Hepatic stellate cell (primary cell): Measurements from ENCODE around the gene PLA2G15.

ENCODE experiments used
- DNase-seq: peaks from one replicate; pipeline ENCODE4 v3.0.0; 2011; ENCODE audit warnings: low spot score

Gene PLA2G15

DNA sequence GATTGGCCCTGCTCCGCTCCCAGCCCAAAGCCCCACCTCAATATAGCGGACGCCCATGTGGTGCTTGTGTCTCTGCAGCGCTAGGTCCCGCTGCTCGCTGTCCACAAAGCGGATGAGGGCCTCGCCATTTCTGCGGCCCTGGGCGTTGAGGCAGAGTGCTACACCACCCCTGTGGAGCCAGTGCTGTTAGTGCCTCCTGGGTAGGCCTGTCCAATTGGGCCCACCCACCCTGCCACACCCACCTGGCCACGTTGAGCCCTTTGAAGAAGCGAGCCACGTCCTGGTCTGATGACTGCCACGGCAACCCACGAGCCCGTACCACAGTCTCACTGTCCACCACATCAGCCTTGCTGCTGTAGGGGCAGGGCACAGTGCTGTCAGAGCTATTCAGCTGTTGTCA is 12.8 kb upstream of the PLA2G15 start:
- no peak for DNase-seq

GRCh38 chr16:68233085-68233834 is 11.9 kb upstream of the PLA2G15 start:
- DNase-seq = no peak

DNA sequence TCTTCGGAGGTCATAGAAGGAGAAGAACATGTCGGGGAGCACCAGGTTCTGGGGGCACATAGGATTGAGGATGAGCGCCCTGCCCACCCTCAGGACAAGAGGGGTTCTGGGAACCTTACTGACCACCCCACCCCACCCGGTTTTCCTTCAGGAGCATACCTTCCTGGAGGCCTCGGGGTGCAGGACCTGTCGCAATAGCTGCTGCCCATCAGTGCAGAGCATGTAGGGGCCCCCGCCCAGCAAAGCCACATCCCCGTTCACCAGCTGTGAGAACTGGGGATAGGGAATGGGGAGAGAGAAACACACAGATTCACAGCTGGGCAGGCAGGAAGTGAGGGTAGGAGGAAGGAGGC is 11.4 kb upstream of the PLA2G15 start:
- DNase-seq = no peak

DNA sequence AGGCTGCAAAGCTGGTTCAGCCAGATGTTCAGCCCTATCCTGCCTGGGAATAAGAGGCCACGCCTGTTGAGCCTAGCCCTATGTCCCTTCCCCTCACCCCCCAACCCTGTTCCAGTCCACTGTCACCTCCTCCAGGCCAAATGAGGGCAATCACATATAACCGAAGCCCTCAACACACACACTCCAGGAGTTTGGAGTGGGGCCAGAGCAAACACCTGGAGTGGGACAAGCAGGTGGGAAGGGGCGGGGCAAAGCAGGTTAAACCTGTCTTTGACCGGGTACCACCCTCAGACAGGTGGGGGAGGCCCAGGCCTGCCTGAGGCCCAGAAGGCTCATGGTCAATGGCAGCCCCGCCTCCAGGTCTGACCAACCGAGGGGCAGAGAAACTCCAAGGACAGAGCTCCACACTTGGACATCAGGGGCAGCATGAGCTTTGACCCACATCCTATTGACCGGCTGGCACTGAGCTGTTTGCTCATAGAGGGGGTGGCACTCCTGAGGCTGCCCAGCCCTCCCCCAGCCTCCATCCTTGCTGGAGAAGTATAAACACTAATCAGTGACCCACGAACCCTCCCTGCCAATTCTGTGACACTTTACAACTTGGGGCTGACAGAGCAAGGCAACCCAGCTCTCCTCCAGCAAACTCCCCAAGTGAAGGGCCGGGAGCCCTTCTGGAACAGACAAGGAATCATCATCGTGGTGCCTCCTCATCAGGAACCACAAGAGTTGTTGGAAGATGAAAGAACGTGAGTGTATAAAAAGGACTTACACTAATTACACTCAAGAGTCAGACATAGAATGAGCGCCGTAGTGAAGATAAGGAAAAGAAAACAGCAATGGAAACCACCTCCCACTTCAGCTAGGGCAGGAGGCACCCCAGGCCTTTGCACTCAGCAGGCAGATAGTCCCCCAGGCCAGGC is 10.7 kb upstream of the PLA2G15 start:
- no peak for DNase-seq

DNA sequence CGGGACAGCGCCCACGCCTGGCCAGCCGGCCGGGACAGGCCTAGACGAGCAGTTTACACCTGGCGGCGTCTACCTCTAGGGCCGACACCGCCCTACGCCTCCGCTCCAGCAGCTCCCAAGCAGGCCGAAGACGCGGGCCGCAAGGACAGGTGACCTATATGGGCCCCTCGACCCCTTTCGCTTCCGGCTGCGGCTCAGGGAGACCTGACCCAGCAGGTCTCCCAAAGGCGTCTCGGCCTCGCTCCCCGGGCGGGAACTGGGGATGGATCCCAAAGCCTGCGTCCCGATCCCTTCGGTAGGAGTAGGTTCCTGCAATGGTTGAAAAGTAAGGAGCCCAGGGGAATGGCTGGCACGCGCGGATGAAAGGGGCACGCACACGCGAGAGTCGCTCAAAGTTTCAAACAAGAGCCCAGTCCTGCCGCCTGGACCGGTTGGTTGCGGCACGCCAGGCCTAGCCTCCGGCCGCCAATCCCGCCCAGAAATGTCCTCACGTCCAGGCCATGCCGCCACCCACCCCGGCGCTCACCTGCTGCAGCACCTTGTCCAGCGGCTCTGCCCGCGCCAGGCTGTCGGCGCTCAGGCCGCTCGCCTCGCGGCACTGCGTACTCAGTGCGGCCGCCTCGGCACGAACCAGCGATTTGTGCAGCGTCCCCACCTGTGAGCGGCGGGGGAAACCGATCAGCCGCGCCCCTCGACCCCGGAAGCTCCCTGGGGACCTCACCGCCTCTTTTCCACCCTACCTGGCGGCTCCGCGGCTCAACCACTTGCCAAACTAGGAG is 9.9 kb upstream of the PLA2G15 start:
- DNase-seq = no peak

DNA sequence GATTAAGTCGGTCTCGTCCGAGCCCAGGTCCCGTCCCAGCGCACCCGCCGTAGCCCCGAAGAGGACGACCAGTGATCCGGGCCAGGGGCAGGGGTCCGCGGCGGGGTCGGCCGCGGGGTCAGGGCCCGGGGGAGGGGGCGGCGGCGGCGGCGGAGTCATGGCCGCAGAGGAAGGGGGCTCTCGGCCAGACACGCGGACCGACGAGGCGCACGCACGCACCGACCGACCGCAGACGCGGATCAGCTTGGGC is 9.4 kb upstream of the PLA2G15 start, which contains the start of gene ESRP2:
Gene ESRP2, minus strand, starts transcription at position 241 of the 250 bp plus-strand sequence. Its CDS starts 82 bp downstream, at position 159.
- DNase-seq = no peak

DNA sequence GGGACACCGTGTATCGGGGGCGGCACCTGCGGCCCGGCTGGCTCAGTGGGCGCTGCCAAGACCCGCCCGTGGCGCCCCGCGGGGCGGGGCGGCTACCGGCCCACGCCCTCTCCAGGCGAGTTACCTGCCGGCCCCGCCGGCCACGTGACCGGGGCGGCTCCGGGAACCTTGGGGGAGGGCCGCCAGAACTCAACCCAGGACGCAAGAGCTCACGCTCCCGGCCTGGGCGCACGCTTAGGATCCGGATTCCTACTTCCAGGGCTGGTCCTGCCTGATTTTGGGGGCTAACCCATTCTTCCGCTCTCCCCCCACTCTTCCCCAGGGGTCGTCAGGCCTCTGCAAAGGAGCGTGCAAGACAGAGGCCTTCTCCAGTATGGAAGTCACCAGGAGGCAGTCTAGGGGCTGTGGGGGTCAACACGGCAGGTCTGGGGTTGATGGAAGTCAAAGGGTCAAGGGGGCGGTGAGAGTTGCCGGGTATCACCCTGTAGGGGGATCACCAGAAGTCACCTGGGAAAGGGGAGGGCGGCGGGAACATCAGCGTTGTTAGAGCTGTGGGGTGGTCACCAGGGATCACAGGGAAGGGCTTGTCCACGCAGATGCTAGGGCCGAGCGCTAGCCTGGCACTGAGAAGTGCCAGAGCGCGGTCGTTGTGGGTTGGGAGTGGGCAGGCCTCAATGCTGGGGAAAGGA is 8.9 kb upstream of the PLA2G15 start:
- no peak for DNase-seq

DNA sequence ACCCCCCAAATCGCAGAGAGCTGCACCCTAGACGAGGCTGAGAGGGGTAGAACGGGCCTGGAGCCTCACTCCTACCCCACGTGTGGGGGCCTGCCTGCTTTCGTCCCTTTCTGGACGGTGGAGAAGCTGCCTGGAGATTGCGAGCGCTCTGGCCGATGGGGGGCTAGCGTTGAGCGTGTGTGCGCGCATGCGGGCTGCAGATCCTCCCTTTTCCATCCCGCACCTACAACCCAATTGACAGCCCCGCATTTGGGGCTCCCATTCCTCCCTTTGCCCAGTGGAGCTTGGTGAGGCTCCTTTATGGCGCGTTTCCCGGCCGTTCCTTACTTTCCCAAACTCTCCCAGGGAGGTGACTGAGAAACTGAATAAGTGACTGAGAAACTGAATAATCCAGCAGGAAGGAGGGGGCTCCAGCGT is 8.3 kb upstream of the PLA2G15 start:
- DNase-seq = no peak

DNA sequence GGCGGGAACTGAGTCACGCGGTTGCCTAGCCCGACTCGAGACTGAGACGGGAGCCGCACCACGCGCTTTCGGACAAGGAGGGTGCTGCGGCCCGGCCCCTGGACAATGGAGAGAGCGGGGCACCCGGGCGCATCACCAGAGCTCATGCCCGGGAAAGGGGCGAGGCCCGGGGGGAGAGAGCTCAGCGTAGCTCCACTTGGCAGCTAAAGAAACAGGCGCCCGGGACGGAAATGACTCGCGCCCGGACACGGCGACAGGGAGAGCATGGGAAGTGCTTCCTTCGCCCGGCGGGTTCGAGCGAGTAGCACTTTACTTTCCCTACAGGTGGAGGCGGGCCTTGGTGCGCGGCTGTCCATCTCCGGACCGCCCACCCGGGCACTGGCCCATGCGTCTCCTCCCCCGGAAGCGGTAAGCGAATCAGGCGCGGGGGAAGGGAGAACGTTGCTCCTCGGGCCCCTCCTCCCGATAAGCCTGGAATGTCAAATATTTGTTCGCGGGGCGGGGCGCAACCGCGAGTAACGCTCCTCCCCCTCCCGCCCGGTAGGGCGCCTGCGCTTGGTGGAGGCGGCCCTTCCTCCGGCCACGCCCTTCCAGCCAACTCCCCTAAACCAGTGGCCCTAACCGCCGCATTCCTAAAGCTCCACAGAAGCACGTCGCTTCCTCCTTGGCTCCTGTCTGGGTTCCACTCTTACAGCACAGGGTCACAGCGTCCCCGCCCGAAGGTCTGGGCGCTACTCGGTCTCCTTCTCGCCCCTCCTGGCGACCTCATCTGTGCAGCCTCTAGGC is 7.7 kb upstream of the PLA2G15 start:
- peak; percentile 100 for DNase-seq

- DNase-seq = no peak
These were observed 7.2 kb upstream of the PLA2G15 start for GRCh38 chr16:68238029-68238345.

DNA sequence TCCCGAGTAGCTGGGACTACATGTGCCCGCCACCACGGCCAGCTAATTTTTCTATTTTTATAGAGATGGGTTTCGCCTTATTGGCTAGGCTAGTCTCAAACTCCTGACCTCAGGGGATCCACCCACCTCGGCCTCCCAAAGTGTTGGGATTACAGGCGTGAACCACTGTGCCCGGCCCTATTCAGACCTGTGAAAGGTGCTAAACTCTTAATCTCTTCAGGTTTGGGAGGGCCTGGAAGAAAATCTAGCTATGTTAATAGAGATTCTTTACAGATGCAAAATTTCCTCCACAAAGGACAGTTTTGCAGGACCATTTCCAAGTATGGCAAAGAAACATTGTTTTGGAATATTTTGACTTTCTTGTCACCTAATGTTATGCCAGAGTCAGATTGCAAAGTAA is 3.1 kb upstream of the PLA2G15 start:
- no peak for DNase-seq

DNA sequence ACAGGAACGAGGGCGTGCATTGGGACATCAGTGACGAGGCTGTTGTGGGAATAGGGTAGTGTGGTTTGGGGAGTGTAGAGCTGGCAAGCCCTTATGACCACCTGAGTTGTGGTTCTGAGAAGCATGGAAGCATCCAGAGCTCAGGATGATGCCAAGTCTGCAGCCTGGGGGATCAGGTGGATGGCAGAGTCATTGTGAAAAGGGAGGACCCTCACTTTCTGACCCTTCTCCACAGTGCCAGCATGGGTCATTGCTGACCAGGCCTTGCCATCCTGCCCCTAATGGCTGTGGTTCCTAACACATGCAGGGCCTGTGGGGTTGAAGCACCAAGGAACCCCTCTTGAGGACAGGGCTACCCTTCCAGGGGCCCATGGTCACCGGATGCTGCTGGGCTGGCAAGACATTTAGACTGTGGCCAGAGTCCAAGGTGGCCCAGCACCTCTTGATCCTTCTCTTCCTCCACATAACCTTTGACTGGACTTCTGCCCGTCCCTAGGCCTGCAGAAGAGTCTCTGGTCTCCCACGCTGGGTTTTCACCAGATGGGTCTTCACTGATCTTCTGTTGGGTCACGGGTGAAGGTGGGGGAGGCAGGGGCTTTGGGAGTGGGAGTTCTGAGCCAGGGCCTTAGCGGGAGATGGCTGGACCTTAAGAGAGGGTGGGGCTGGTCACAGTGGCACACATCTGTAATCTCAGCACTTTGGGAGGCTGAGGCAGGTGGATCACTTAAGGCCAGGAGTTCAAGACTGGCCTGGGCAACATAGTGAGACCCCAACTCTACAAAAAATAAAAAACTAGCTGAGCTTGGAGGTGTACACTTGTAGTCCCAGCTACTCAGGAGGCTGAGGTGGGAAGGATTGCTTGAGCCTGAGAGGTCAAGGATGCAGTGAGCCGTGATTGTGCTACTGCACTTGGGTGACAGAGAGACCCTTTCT is 2.0 kb upstream of the PLA2G15 start:
- no peak for DNase-seq

DNA sequence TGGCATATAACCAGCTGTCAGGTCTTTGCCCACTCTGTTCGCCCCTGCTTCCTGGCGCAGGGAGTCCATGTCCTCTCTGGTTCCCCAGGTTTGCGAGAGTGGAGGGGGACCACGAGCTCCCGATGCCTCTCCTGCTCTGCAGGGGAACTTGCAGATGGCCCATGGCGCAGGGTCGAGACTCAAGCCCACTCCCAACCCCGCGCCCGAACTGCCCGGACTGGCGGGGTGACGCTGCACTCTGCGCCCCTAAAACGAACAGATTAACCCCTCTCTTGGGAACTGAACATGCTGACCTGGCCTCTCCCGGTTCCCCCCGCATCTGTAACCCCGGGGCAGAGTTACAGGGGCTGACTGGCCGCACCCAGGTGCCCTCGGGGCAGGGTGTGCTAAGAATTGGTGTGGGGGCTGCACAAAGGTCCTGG is 681 bp upstream of the PLA2G15 start:
- no peak for DNase-seq

- no peak for DNase-seq
These were observed 948 bp downstream of the PLA2G15 start for GRCh38 chr16:68246121-68246520.

DNA sequence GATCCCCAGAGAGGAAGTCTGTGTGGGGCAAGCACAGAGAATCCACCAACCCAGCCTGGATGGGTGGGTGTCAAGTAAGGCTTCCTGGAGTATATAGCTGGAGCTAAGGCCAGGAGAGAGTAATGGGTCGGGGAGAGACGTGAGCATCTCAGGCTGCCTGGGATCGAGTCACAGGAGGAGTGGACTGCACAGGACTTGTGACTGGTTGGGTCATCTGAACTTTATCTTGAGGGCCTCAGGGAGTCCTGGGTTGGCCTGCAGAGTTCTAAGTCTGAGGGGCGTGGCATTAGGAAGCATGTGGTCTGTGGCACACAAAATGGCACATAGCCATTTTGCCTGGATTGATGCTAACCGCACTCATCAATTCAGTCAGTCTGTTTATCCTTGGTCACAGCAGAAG is 1.5 kb downstream of the PLA2G15 start:
- DNase-seq = no peak

DNA sequence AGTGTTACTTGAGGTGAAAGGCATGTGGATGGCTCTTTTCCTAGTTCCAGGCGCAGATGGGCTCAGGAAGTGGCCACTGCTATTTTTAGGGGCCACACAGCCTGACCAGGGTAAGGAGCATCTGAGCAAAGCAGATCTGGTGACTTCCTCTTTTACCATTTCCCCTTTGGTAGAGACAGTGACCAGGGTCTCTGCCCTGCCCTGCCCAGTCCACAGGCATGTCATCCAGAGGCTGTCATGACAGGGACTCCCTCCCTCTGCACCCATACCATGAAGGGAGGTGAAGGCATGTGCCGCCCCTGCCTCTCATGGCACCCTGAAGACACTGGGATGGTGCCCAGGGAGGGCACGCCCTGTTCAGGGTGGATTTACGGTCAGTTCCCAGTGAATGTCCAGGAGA is 2.2 kb downstream of the PLA2G15 start:
- no peak for DNase-seq

GRCh38 chr16:68247932-68248331 is 2.8 kb downstream of the PLA2G15 start:
- no peak for DNase-seq

DNA sequence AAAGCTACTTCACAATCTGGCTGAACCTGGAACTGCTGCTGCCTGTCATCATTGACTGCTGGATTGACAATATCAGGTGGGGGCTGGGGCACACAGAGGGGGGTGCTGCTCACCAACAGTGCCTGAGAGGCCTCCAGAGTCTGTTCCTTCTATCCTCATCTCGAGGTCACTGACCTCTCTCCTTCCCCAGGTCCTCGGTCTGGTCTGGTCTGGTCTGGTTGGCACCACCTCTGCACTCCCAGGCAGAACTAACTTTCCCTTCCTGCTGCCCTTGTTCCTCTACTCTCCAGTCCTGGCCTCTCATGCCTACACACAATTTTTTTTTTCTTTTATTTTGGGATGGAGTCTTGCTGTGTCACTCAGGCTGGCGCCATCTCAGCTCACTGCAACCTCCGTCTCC is 4.2 kb downstream of the PLA2G15 start:
- no peak for DNase-seq

GRCh38 chr16:68250951-68251350 is 5.8 kb downstream of the PLA2G15 start:
- no peak for DNase-seq

- DNase-seq = no peak
These were observed 6.7 kb downstream of the PLA2G15 start for GRCh38 chr16:68251832-68252231.
